Brain microvascular endothelial cell (primary cell): Measurements from ENCODE around the gene TGFB3.

Source experiments
- DNase-seq: peaks from one replicate; pipeline ENCODE4 v3.0.0-alpha.2; 2020
- H3K27ac ChIP-seq: fragments of 250-450 bp; sonication (Bioruptor Pico); 2 replicates; pipeline ENCODE4 v1.5.1; 2020; ENCODE audit warnings: mild to moderate bottlenecking, moderate library complexity
- H3K27me3 ChIP-seq: fragments of 250-450 bp; sonication (Bioruptor Pico); replicated peaks from 2 replicates; pipeline ENCODE4 v1.5.1; 2020; ENCODE audit warnings: mild to moderate bottlenecking
- H3K36me3 ChIP-seq: fragments of 250-450 bp; sonication (Bioruptor Pico); replicated peaks from 2 replicates; pipeline ENCODE4 v1.5.1; 2020; ENCODE audit warnings: mild to moderate bottlenecking
- H3K4me3 ChIP-seq: 2 replicates; pipeline ENCODE4 v1.5.1; 2011; ENCODE audit warnings: low read depth, mild to moderate bottlenecking, control low read depth, low read length, moderate library complexity
- CTCF ChIP-seq: IDR thresholded peaks from 2 replicates; pipeline ENCODE4 v1.5.1; 2011; ENCODE audit warnings: low read depth, mild to moderate bottlenecking, moderate library complexity, low read length, control low read depth, inconsistent platforms; ENCODE audit errors: missing control alignments
- in situ Hi-C: cut with HindIII; loops from 2 replicates; pipeline ENCODE4 v1.10.0; 2017; ENCODE audit warnings: low sequenced_read_pairs, low pct_ligation_motif_present

TGFB3 gene

GRCh38 chr14:75995372-75996041 lies 13.7 kb upstream of the TGFB3 start:
- Histone ChIP-seq H3K27ac (peak overlapping the region; percentile 38), H3K36me3 (peaks cover 7% of the 10 kb centered on the region), H3K4me3 (no peak overlapping the region), H3K27me3 (no peaks in the 10 kb centered on the region)
- no peak for TF ChIP-seq CTCF
- in situ Hi-C loops, result no loop called here
- DNase-seq, result peak; percentile 59

GRCh38 chr14:75993567-75994041 lies 11.8 kb upstream of the TGFB3 start:
- no peak overlapping the region for H3K27ac ChIP-seq
- H3K36me3 ChIP-seq, result peaks cover 2% of the 10 kb centered on the region
- no peak for TF ChIP-seq CTCF
- no peak overlapping the region for H3K4me3 ChIP-seq
- no peak for DNase-seq
- H3K27me3 ChIP-seq, result no peaks in the 10 kb centered on the region
- in situ Hi-C loops, result no loop called here

GRCh38 chr14:75991753-75992152 lies 10.0 kb upstream of the TGFB3 start:
- Histone ChIP-seq H3K27ac (no peak overlapping the region), H3K36me3 (no peaks in the 10 kb centered on the region), H3K27me3 (no peaks in the 10 kb centered on the region), H3K4me3 (no peak overlapping the region)
- no peak for TF ChIP-seq CTCF
- DNase-seq, result no peak
- in situ Hi-C loops, result no loop called here

GRCh38 chr14:75990297-75990696 lies 8.5 kb upstream of the TGFB3 start:
- TF ChIP-seq CTCF, result no peak
- no peak for DNase-seq
- Histone ChIP-seq H3K36me3 (no peaks in the 10 kb centered on the region), H3K27ac (no peak overlapping the region), H3K27me3 (no peaks in the 10 kb centered on the region), H3K4me3 (no peak overlapping the region)
- in situ Hi-C loops, result no loop called here

- in situ Hi-C loops, result no loop called here
- H3K36me3 ChIP-seq, result no peaks in the 10 kb centered on the region
- no peak for TF ChIP-seq CTCF
Measured at GRCh38 chr14:75989134-75989533, 7.3 kb upstream of the TGFB3 start.

DNA sequence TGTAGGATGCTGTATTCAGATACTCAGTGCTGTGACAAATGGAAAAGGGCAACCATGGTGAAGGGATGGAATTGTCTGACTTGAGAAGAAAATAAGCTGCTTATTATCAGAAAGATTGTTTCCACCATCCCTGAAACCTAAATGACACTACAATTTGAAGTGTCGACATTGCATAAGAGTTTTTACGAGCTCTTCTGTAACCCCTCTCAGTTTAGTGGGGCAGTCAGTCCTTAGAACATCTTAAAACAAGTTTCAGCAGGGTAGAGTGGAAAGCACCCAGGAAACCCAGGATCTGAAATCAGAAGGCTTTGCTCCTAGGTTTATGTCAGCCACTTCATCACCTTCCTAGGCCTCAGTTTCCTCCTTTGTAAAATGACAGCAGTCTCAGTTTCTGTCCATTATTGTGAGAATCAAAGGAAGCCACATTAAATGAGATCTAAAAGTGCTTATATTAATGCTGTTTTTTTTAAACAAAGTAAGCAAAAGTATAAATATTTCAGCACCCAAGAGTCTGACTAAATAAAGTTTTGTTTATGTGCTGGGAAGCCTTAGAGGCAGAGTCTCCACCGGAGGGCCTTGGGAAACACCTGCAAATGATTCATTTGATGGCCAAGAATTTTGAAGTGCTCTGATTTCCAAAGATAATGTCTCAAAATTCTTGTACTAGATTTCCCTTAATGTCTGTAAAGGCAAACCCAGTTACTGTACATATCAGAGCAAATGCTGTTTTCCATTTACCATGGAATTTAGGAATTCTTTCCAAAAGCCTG lies 5.6 kb upstream of the TGFB3 start:
- Histone ChIP-seq H3K4me3 (no peak overlapping the region), H3K27ac (no peak overlapping the region), H3K27me3 (no peaks in the 10 kb centered on the region), H3K36me3 (no peaks in the 10 kb centered on the region)
- in situ Hi-C loops, result no loop called here
- TF ChIP-seq CTCF, result no peak
- DNase-seq, result no peak

More at GRCh38 chr14:75989134-75989533, 7.3 kb upstream of the TGFB3 start:
- no peak overlapping the region for H3K4me3 ChIP-seq
- no peaks in the 10 kb centered on the region for H3K27me3 ChIP-seq
- H3K27ac ChIP-seq, result no peak overlapping the region
- DNase-seq, result peak; percentile 25
